Spleen (tissue), 11 donors: ENCODE results near the gene SATB1. TPM values are rescaled to one million over a fixed set of nuclear protein-coding genes. Genes with fewer than 3 reads are reported as not detected.

Experiments used
- DNase-seq: peaks from one replicate; pipeline ENCODE4 v3.0.0-alpha.2; 2020
- H3K27ac ChIP-seq, 8 donors: fragments of 200-600 bp; sonication (generic) in 7 of 8; 1 replicate in 4 of 8; 2 replicates in 4 of 8; pipeline versions ENCODE4 v1.5.0 to v1.8.0; 2016 to 2021; ENCODE audit warnings: inconsistent platforms in 4 of 8, mild to moderate bottlenecking in 4 of 8, moderate library complexity in 1 of 8
- H3K27me3 ChIP-seq, 7 donors: fragments of 200-600 bp; sonication (generic) in 6 of 7; replicated peaks in 1 of 7; 1 replicate in 4 of 7; 2 replicates in 3 of 7; pipeline versions ENCODE4 v1.5.0 to v1.8.0; 2016 to 2021; ENCODE audit warnings: inconsistent platforms in 3 of 7, mild to moderate bottlenecking in 1 of 7
- H3K36me3 ChIP-seq, 6 donors: fragments of 200-600 bp; sonication (generic) in 5 of 6; 1 replicate in 4 of 6; 2 replicates in 2 of 6; pipeline versions ENCODE4 v1.5.0 to v1.8.0; 2016 to 2021; ENCODE audit warnings: inconsistent platforms in 2 of 6
- H3K4me1 ChIP-seq, 6 donors: fragments of 200-600 bp; sonication (generic) in 5 of 6; 1 replicate in 3 of 6; 2 replicates in 3 of 6; pipeline versions ENCODE4 v1.5.0 to v1.8.0; 2016 to 2021; ENCODE audit warnings: inconsistent platforms in 3 of 6
- H3K4me3 ChIP-seq, 8 donors: fragments of 200-600 bp; sonication (generic) in 7 of 8; 1 replicate in 4 of 8; 2 replicates in 4 of 8; pipeline versions ENCODE4 v1.5.0 to v1.8.0; 2016 to 2021; ENCODE audit warnings: inconsistent platforms in 4 of 8, mild to moderate bottlenecking in 4 of 8, moderate library complexity in 2 of 8
- H3K9me3 ChIP-seq, 8 donors: fragments of 200-600 bp; sonication (generic) in 7 of 8; 1 replicate in 4 of 8; 2 replicates in 4 of 8; pipeline versions ENCODE4 v1.5.0 to v1.8.0; 2016 to 2021; ENCODE audit warnings: inconsistent platforms in 4 of 8
- POLR2A ChIP-seq, 3 donors: fragments of 450-650 bp; IDR thresholded peaks; one replicate each; pipeline ENCODE4 v1.5.1; 2017; ENCODE audit warnings: antibody characterized with exemption in 3 of 3, mild to moderate bottlenecking in 1 of 3
- POLR2AphosphoS5 ChIP-seq, 3 donors: sonication (generic); formaldehyde crosslinking; IDR thresholded peaks; one replicate each; pipeline ENCODE4 v1.5.1; 2017; ENCODE audit warnings: antibody characterized with exemption in 3 of 3
- WGBS, 5 donors: extraction: QIAGEN DNeasy Blood & Tissue Kit in 3 of 5; methylation state at CpG; one replicate each; pipeline versions ENCODE4 v1.1.5 to v1.1.7; 2013 to 2018; 5-methylcytosine and 5-hydroxymethylcytosine counted together
- intact Hi-C: fragments of 100-400 bp; cut with DNase I; formaldehyde crosslinking; loops from one replicate; pipeline ENCODE4 v1.15.0; 2023; ENCODE audit warnings: low total_unique reads
- polyA plus RNA-seq, 3 donors: library from polyadenylated mRNA; stranded (reverse); fragments of 200-250 nt; gene quantifications; one replicate each; pipeline ENCODE4 v1.2.1, GENCODE V29; 2013
- total RNA-seq, 7 donors: library from RNA; depleted of rRNA in 3 of 7; stranded (reverse); fragments of >200 nt in 3 of 7; fragmentation: NEBNext Ultra II Directional in 4 of 7; extraction: Animal tissue kit (Norgen Biotek cat#: 25700) in 4 of 7; gene quantifications; one replicate each; pipeline versions ENCODE4 v1.1.0 to v1.2.1, GENCODE V29; 2016 to 2021
- TF ChIP-seq, protein P1 (sequence below), 11 experiments: fragments of 200-600 bp in 7 of 11; fragments of 450-650 bp in 4 of 11; sonication (generic) in 4 of 11; IDR thresholded peaks in 8 of 11; conservative IDR thresholded peaks in 3 of 11; 1 replicate in 7 of 11; 2 replicates in 4 of 11; pipeline versions ENCODE4 v1.4.0 to v1.8.0; 2016 to 2021; ENCODE audit warnings: antibody characterized with exemption in 11 of 11, inconsistent platforms in 4 of 11, mild to moderate bottlenecking in 1 of 11
- donor health status: healthy with polysubstance abuse.
- donor health status: DM: no; HTN: no; CAD: no; lungs with moderate emphysema.
- donor health status: DM: no; HTN: no; CAD: no.
- donor health status: Bipolar disorder and iron deficiency.
- donor health status: healthy.
- donor health status: DM: no; HTN: no; CAD: no.
- donor health status: DM: yes; HTN: yes; CAD: no.

The SATB1 gene
- total and polyA plus RNA-seq, 10 donors, result 11.7 to 104 (median 59.1) TPM

DNA sequence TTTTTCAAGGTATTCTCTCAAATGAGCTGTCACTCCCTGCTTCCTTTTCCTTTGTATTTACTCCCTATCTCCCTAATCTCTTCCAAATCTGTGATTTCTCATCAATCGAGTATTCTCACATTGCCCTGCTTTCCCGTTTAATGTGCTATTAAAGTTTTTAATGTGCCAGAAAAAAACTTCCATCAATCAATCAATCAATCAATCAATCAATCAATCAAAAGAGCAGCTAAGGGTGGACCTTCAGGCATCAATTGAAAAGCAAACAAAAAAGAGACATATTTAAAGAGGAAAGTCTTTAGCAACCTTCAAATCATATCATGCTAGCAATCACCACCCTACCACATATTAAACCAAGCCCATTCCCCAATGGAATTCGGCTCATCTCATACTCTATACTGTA lies 58.9 kb downstream of the SATB1 start:
- peaks cover 0 to 67% (median 0%) of the 10 kb centered on the region in 6 donors for H3K36me3 ChIP-seq
- 89 to 94% (median 93%) methylated on average over 3 of the region's 3 CpGs for WGBS, 5 donors
- intact Hi-C loops, result no loop called here

GRCh38 chr3:18363338-18363737 lies 61.8 kb downstream of the SATB1 start:
- Histone ChIP-seq H3K36me3 (peaks cover 0 to 69% (median 0%) of the 10 kb centered on the region in 6 donors), H3K4me1 (no peaks in the 10 kb centered on the region), H3K27me3 (no peaks in the 10 kb centered on the region), H3K9me3 (no peaks in the 10 kb centered on the region), H3K4me3 (no peak overlapping the region), H3K27ac (no peak overlapping the region)
- 90 to 95% (median 92%) methylated on average over 2 of the region's 2 CpGs for WGBS, 5 donors
- TF ChIP-seq POLR2AphosphoS5 (IDR thresholded peaks at IDR 0.05), result no peak
- no peak for TF ChIP-seq POLR2A (IDR thresholded peaks at IDR 0.05)
- TF ChIP-seq, protein P1, sequence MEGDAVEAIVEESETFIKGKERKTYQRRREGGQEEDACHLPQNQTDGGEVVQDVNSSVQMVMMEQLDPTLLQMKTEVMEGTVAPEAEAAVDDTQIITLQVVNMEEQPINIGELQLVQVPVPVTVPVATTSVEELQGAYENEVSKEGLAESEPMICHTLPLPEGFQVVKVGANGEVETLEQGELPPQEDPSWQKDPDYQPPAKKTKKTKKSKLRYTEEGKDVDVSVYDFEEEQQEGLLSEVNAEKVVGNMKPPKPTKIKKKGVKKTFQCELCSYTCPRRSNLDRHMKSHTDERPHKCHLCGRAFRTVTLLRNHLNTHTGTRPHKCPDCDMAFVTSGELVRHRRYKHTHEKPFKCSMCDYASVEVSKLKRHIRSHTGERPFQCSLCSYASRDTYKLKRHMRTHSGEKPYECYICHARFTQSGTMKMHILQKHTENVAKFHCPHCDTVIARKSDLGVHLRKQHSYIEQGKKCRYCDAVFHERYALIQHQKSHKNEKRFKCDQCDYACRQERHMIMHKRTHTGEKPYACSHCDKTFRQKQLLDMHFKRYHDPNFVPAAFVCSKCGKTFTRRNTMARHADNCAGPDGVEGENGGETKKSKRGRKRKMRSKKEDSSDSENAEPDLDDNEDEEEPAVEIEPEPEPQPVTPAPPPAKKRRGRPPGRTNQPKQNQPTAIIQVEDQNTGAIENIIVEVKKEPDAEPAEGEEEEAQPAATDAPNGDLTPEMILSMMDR (IDR thresholded peaks at IDR 0.05 in 8 of 11, conservative IDR thresholded peaks at IDR 0.05 in 3 of 11), result no peak
- intact Hi-C loops, result no loop called here
- no peak for DNase-seq

More for the DNA sequence above, 58.9 kb downstream of the SATB1 start:
- no peak for TF ChIP-seq POLR2A (IDR thresholded peaks at IDR 0.05)
- TF ChIP-seq POLR2AphosphoS5 (IDR thresholded peaks at IDR 0.05), result no peak
- TF ChIP-seq, protein P1 (IDR thresholded peaks at IDR 0.05 in 8 of 11, conservative IDR thresholded peaks at IDR 0.05 in 3 of 11), result no peak
- H3K9me3 ChIP-seq, result no peaks in the 10 kb centered on the region
- H3K27ac ChIP-seq, result no peak overlapping the region
- H3K4me3 ChIP-seq, result no peak overlapping the region
- no peak for DNase-seq
- peaks cover 0 to 19% (median 0%) of the 10 kb centered on the region in 6 donors for H3K4me1 ChIP-seq
- no peaks in the 10 kb centered on the region for H3K27me3 ChIP-seq

- no peaks in the 10 kb centered on the region for H3K9me3 ChIP-seq
- no peaks in the 10 kb centered on the region for H3K27me3 ChIP-seq
- H3K4me3 ChIP-seq, result no peak overlapping the region
- DNase-seq, result no peak
- TF ChIP-seq, protein P1 (IDR thresholded peaks at IDR 0.05 in 8 of 11, conservative IDR thresholded peaks at IDR 0.05 in 3 of 11), result no peak
- TF ChIP-seq POLR2AphosphoS5 (IDR thresholded peaks at IDR 0.05) (no peak), POLR2A (IDR thresholded peaks at IDR 0.05) (no peak)
- H3K36me3 ChIP-seq, result peaks cover 0 to 27% (median 0%) of the 10 kb centered on the region in 6 donors
- H3K4me1 ChIP-seq, result peaks cover 0 to 10% (median 0%) of the 10 kb centered on the region in 6 donors
- H3K27ac ChIP-seq, result no peak overlapping the region
- intact Hi-C loops, result no loop called here
Measured at GRCh38 chr3:18357747-18358146, 67.4 kb downstream of the SATB1 start.

GRCh38 chr3:18355832-18356231 lies 69.3 kb downstream of the SATB1 start:
- Histone ChIP-seq H3K27ac (no peak overlapping the region), H3K36me3 (peaks cover 0 to 40% (median 12%) of the 10 kb centered on the region in 6 donors), H3K4me3 (no peak overlapping the region), H3K4me1 (peaks cover 0 to 10% (median 0%) of the 10 kb centered on the region in 6 donors), H3K9me3 (no peaks in the 10 kb centered on the region), H3K27me3 (no peaks in the 10 kb centered on the region)
- TF ChIP-seq, protein P1 (IDR thresholded peaks at IDR 0.05 in 8 of 11, conservative IDR thresholded peaks at IDR 0.05 in 3 of 11), result no peak
- no peak for TF ChIP-seq POLR2A (IDR thresholded peaks at IDR 0.05)
- no peak for TF ChIP-seq POLR2AphosphoS5 (IDR thresholded peaks at IDR 0.05)
- intact Hi-C loops, result no loop called here
- 81 to 85% (median 82%) methylated on average over 2 of the region's 2 CpGs for WGBS, 5 donors
- no peak for DNase-seq
